AG09319 (cell line): ENCODE results near the gene ITGB7.

ENCODE experiments used
- DNase-seq: peaks from one replicate; pipeline ENCODE4 v3.0.0-alpha.2; 2010; ENCODE audit warnings: low read depth; ENCODE audit errors: extremely low read depth
- TF ChIP-seq, protein P1 (sequence below): IDR thresholded peaks from 2 replicates; pipeline ENCODE4 v1.5.1; 2011; ENCODE audit warnings: low read depth, mild to moderate bottlenecking, inconsistent platforms, low read length, moderate library complexity

ITGB7 gene

DNA sequence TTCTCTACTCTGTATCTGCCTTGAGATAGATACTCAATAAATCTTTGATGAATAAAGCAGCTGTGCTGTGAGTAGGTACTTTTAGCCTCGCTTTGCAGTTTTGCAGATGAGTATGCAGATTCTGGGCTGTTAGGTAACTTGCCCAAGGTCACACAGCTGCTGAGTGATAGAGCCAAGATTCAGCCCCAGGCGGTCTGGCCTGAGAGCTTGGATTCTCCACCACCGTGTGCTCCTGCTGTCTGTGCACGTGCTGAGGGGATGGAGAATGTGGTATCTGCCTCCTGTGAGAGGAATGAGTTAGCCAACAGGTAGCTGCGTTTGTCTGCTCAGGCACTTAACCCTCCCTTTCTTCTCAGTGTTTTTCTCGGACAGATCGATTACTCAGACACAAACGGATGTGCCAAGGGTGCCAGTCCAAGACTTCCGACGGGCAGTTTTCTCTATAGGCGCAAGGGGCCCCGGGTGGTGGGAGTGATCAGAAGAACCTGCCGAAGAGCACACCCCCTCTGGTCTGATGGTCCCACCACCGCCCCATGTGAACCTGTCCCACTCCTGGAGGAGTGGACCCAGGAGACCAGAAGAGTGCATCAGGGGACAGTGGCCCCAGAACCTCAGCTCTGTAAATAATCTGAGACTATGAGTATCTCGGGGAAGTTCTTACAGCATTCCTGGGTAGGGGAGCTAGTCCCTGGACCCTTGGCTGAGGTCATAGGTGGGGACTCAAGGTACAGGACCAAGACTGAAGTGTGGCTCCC lies 19.7 kb downstream of the ITGB7 start:
- TF ChIP-seq, protein P1, sequence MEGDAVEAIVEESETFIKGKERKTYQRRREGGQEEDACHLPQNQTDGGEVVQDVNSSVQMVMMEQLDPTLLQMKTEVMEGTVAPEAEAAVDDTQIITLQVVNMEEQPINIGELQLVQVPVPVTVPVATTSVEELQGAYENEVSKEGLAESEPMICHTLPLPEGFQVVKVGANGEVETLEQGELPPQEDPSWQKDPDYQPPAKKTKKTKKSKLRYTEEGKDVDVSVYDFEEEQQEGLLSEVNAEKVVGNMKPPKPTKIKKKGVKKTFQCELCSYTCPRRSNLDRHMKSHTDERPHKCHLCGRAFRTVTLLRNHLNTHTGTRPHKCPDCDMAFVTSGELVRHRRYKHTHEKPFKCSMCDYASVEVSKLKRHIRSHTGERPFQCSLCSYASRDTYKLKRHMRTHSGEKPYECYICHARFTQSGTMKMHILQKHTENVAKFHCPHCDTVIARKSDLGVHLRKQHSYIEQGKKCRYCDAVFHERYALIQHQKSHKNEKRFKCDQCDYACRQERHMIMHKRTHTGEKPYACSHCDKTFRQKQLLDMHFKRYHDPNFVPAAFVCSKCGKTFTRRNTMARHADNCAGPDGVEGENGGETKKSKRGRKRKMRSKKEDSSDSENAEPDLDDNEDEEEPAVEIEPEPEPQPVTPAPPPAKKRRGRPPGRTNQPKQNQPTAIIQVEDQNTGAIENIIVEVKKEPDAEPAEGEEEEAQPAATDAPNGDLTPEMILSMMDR, result no peak

DNA sequence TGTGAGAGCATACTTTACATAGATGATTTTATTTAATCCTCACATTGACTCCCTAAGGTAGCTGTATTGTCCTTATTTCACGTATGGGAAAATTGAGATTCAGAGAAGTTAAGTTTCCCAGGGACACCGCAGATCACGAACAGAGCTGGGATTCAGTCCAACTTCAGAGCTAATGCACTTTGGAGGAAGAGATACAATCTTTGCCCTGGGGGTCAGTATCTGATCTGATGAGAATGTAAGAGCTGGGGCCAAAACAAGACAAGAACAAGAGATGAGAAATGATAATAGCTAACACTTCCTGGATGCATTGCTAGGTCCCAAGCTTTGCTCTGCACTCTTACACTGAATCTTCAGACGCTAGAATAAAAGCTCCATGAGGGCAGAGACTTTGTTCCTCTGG lies 20.3 kb downstream of the ITGB7 start:
- no peak for DNase-seq
- TF ChIP-seq, protein P1, result no peak

More for the DNA sequence above, 19.7 kb downstream of the ITGB7 start:
- DNase-seq, result no peak

DNA sequence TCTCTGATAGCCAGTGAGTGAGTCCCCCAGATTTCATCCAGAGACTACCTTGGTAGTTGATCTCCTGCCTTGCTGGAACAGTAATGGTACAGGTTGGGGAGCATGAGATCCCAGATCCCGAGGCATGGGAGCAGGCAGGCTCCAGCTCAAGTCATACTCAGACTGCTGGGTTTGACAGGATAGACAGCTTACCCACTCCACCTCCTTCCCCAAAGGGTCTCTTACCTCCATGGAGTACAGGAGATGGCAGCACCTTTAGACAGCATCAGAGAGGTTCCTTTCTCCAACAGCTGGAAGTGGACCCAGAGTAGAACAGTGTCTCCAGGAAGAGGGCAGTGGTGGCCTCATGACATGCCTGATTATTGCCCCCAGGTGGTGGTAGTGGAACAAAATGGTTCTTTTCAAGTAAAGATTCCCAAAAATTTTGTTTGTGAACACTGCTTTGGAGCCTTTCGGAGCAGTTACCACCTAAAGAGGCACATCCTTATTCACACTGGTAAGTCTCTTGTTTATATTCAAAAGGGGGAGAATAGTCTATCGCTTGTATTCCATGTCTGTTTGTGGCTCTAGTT lies 21.4 kb downstream of the ITGB7 start:
- no peak for DNase-seq
- TF ChIP-seq, protein P1, result no peak; the same call in 1 of the 2 replicates

DNA sequence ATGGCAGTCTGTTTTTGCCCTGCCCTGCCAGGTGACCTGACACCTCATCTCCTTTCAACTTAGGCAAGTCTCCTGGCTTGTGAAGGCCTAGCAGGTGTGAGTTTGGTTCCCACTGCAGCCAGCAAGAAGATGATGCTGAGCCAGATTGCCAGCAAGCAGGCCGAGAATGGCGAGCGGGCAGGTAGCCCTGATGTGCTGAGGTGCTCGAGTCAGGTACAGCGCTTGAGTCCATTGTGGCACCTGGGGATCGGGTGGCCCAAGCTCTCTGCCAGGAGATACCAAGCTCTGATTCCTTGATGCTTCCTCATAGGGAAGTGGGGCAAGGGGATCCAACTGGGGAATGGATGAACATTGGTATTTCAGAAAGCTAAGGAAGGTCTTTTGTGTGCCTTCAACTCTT lies 22.2 kb downstream of the ITGB7 start:
- TF ChIP-seq, protein P1, result no peak

DNA sequence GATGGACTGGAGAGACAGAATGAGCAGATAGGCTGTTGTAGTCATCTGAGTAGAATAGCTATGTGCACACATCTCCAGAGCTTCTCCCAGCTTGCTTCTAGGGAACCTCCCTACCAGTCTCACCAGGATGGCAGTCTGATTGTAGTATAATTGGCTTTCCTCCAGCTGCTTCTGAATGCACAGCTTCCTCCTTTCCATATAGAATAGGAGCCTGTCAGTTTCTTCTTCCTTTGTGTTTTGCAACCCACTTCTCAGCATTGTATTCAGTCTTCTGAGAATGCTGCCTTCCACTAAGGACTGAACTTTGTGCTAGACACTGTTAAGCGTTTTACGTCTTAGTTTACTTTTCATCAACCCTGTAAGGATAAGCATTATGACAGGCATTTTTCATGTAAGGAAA lies 24.1 kb downstream of the ITGB7 start:
- no peak for DNase-seq
- TF ChIP-seq, protein P1, result no peak

More for the DNA sequence above, 22.2 kb downstream of the ITGB7 start:
- no peak for DNase-seq

DNA sequence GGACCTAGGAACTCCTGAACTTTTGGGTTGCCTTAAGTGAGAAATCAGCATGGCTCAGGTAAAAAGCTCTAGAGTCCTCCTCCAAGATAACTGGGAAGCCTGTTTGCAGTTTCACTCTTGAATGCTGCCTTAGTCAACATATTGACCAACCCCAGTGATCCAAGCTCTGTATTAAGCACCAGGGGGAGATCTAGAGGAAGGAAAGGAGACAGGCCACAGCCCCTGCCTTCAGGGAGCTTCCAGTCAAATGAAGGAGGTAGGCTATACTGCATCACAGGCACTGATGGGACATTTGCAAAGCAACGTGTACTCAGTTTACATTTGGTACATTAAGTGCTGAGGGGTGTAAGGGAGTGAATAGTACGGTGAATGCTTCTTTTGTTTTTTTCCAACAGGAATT lies 25.1 kb downstream of the ITGB7 start:
- DNase-seq, result no peak
- TF ChIP-seq, protein P1, result no peak

DNA sequence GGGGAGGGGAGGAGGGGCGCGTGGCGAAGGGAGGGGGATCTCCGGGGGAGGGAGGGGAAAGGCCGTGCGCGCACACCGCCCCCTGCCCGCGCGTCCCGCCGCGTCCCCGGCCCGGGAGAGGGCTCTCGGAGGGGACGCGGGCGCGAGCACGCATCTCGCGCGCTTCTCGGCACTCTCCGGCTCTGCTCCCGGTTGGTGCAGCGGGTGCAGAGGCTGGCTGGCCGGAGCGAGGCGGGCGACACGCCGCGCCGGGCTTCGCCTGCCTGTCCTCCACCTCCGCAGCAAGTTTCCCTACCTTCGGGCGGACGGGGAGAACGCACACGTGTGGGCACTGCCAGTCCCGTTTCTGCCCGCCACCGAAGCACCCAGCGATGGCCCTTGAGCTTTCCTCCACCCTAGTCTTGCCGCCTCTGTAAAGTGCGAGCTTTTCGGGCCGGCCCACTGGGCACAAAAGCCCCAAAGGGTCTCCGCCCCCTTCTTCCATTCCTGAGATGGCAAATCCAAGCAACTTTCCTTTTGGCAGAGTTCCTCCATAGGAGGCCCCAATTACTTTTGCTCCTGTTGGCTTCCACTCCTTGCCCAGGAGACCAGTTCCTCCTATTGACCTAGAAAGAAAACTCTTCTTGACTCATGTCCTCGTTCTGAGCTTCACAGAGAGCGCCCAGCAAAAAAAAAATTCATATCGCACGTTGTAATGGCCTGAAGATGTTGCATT lies 26.0 kb downstream of the ITGB7 start:
- TF ChIP-seq, protein P1, result no peak
- no peak for DNase-seq
